ENCODE results near the gene ATF6.
A peak's percentile ranks its signal among the peaks of the same experiment; 100 is the strongest.

Gene ATF6

GRCh38 chr1:161730050-161730564 is 36.0 kb upstream of the ATF6 start:
- TF ChIP-seq, protein P1, sequence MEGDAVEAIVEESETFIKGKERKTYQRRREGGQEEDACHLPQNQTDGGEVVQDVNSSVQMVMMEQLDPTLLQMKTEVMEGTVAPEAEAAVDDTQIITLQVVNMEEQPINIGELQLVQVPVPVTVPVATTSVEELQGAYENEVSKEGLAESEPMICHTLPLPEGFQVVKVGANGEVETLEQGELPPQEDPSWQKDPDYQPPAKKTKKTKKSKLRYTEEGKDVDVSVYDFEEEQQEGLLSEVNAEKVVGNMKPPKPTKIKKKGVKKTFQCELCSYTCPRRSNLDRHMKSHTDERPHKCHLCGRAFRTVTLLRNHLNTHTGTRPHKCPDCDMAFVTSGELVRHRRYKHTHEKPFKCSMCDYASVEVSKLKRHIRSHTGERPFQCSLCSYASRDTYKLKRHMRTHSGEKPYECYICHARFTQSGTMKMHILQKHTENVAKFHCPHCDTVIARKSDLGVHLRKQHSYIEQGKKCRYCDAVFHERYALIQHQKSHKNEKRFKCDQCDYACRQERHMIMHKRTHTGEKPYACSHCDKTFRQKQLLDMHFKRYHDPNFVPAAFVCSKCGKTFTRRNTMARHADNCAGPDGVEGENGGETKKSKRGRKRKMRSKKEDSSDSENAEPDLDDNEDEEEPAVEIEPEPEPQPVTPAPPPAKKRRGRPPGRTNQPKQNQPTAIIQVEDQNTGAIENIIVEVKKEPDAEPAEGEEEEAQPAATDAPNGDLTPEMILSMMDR (IDR thresholded peaks at IDR 0.05; ENCODE audit: poor library complexity, severe bottlenecking) = no peak
- Histone ChIP-seq H3K27ac (ENCODE audit: poor library complexity, severe bottlenecking) (peak overlapping the region; percentile 92), H3K4me3 (ENCODE audit: severe bottlenecking) (no peak overlapping the region), H3K36me3 (ENCODE audit: low read depth) (no peaks in the 10 kb centered on the region), H3K9me3 (ENCODE audit: severe bottlenecking) (no peaks in the 10 kb centered on the region), H3K27me3 (ENCODE audit: insufficient read depth, poor library complexity, severe bottlenecking) (no peaks in the 10 kb centered on the region), H3K4me1 (ENCODE audit: insufficient read depth, poor library complexity, severe bottlenecking) (peaks cover 40% of the 10 kb centered on the region)
- peak; percentile 22; the same call in 2 of the 3 replicates for ATAC-seq (ENCODE audit: low read depth)
- no peak for DNase-seq (ENCODE audit: low spot score)

DNA sequence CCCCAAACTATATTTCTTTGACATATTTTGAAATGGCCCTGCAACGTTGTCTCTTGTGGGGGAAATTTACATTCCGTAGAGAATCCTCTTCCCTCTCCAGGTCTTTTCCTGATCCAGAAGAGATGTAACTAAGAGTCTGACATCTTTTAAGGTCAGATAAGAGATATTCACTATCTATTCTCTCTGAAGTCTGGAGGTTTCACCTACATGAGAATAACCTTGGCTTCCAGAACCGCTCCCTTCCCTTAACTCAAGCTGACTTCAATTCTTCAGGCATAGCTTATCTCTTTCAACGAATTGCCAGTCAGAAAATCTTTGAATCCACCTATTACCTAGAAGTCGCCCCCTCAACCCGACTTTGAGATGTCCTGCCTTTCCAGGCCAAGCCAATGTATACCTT is 34.9 kb upstream of the ATF6 start:
- H3K27ac ChIP-seq (ENCODE audit: poor library complexity, severe bottlenecking) = peak overlapping the region; percentile 92
- H3K9me3 ChIP-seq (ENCODE audit: severe bottlenecking) = no peaks in the 10 kb centered on the region
- H3K27me3 ChIP-seq (ENCODE audit: insufficient read depth, poor library complexity, severe bottlenecking) = no peaks in the 10 kb centered on the region
- DNase-seq (ENCODE audit: low spot score) = no peak
- no peaks in the 10 kb centered on the region for H3K36me3 ChIP-seq (ENCODE audit: low read depth)
- ATAC-seq (ENCODE audit: low read depth) = no peak
- TF ChIP-seq, protein P1 (IDR thresholded peaks at IDR 0.05; ENCODE audit: poor library complexity, severe bottlenecking) = no peak
- H3K4me1 ChIP-seq (ENCODE audit: insufficient read depth, poor library complexity, severe bottlenecking) = peaks cover 48% of the 10 kb centered on the region
- H3K4me3 ChIP-seq (ENCODE audit: severe bottlenecking) = no peak overlapping the region

DNA sequence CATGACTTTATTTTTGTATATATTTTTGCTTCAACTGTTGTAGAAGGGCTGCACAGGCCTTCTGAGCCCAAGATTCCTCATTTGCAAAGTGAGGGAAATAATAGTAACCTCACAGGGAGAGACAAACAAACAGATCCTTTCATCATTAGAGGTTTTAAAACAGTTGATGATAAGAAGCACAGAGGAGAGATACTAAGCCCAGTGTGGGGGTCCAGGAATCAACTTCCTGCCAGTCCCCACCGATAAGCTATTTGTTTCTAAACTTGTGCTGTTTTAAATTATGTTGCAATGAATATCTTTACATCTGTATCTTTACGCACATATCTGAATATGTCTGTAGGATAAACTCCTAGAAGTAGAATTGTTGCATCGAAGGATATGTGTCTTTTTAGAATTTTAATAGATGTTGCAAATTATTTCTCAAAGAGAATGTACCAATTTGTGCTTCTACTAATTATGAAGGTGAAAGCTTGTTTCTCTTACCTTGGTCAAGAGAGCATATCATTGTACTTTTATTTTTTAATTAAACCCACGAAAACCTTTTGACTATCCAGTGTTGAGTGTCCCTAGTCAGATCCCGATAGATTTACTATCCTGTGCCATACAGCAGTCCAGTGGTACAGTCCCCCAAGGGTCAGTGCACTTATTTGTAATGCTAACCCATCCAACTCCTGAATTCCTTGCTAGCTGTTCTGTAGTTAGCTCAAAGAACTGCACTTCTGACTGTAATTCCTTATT is 34.0 kb upstream of the ATF6 start:
- H3K36me3 ChIP-seq (ENCODE audit: low read depth) = no peaks in the 10 kb centered on the region
- DNase-seq (ENCODE audit: low spot score) (no peak), ATAC-seq (ENCODE audit: low read depth) (no peak)
- peak overlapping the region; percentile 92 for H3K27ac ChIP-seq (ENCODE audit: poor library complexity, severe bottlenecking)
- H3K4me3 ChIP-seq (ENCODE audit: severe bottlenecking) = no peak overlapping the region
- H3K27me3 ChIP-seq (ENCODE audit: insufficient read depth, poor library complexity, severe bottlenecking) = no peaks in the 10 kb centered on the region
- H3K4me1 ChIP-seq (ENCODE audit: insufficient read depth, poor library complexity, severe bottlenecking) = peaks cover 57% of the 10 kb centered on the region
- TF ChIP-seq, protein P1 (IDR thresholded peaks at IDR 0.05; ENCODE audit: poor library complexity, severe bottlenecking) = no peak
- no peaks in the 10 kb centered on the region for H3K9me3 ChIP-seq (ENCODE audit: severe bottlenecking)

- no peaks in the 10 kb centered on the region for H3K27me3 ChIP-seq (ENCODE audit: insufficient read depth, poor library complexity, severe bottlenecking)
- peak; percentile 65 for ATAC-seq (ENCODE audit: low read depth)
- TF ChIP-seq, protein P1 (IDR thresholded peaks at IDR 0.05; ENCODE audit: poor library complexity, severe bottlenecking) = no peak
- H3K4me3 ChIP-seq (ENCODE audit: severe bottlenecking) = no peak overlapping the region
- peaks cover 57% of the 10 kb centered on the region for H3K4me1 ChIP-seq (ENCODE audit: insufficient read depth, poor library complexity, severe bottlenecking)
- no peaks in the 10 kb centered on the region for H3K36me3 ChIP-seq (ENCODE audit: low read depth)
- H3K27ac ChIP-seq (ENCODE audit: poor library complexity, severe bottlenecking) = peak overlapping the region; percentile 92
- no peak for DNase-seq (ENCODE audit: low spot score)
- no peaks in the 10 kb centered on the region for H3K9me3 ChIP-seq (ENCODE audit: severe bottlenecking)
Measured at GRCh38 chr1:161733526-161733925, 32.6 kb upstream of the ATF6 start.

DNA sequence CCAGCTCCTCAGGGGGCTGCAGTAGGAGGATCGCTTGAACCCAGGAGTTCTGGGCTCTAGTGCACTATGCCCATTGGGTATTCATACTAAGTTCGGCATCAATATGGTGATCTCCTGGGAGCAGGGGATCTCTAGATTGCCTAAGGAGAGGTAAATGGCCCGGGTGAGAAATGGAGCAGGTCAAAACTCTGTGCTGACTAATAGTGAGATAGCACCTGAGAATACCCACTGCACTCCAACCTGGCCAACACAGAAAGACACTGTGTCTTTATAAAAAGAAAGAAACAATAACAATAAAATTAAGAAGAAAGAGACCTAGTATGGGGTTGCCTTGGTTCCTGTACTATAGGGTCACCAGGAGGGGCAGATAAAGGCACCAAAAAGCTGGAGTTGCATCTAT is 30.3 kb upstream of the ATF6 start:
- Histone ChIP-seq H3K36me3 (ENCODE audit: low read depth) (no peaks in the 10 kb centered on the region), H3K27ac (ENCODE audit: poor library complexity, severe bottlenecking) (peak overlapping the region; percentile 92), H3K4me3 (ENCODE audit: severe bottlenecking) (no peak overlapping the region), H3K9me3 (ENCODE audit: severe bottlenecking) (no peaks in the 10 kb centered on the region), H3K27me3 (ENCODE audit: insufficient read depth, poor library complexity, severe bottlenecking) (no peaks in the 10 kb centered on the region), H3K4me1 (ENCODE audit: insufficient read depth, poor library complexity, severe bottlenecking) (peaks cover 46% of the 10 kb centered on the region)
- ATAC-seq (ENCODE audit: low read depth) = no peak
- TF ChIP-seq, protein P1 (IDR thresholded peaks at IDR 0.05; ENCODE audit: poor library complexity, severe bottlenecking) = no peak
- no peak for DNase-seq (ENCODE audit: low spot score)

All from RWPE2 (cell line).